ENCODE measurements around the gene SLC29A1.

Gene SLC29A1

DNA sequence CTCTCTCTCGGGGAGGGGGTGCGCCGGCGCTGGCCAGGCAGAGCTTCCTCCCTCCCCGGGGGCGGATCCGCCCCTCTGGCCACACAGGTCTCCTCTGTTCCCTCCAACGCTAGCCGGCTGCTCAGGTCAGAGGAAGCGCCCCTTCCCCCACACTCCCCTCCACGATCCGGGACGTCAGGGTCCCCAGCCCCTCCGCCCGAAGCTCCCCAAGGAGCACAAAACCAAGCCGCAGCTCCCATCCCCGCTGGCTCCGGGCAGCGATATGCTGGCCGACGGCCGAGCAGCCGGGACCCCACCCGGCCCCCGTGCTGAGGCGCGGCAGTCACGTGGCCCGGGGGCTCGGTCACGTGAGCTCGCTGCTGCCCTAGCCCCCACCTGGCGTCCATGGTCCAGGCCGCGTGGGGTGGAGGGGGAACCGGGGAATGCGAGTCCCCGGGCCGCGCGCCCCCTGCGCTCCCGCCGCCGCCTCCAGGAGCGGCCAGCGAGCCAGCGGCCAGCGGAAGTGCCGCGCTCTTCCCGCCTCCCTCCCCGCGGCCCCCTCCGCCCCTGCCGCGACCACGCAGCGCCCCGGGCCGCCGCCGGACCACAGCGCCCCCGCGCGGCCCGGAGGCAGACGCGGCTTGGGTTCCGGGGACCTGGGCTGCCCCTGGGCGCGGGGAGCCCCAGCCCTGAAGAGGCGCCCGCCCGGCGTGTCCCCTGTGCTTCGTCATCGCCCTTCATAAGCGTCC is 33.8 kb downstream of the SLC29A1 start, which contains the start of gene SLC35B2:
TSS of gene SLC35B2 (minus strand) at position 504 of the 728 bp plus-strand sequence. CDS start at position 386, 118 bp downstream.
- peak within 1 kb of the TSS; percentile 99 for H3K9ac ChIP-seq (ENCODE audit: low read length)
- H4K20me1 ChIP-seq (ENCODE audit: insufficient read depth, low read length) = peaks cover 46% of the 10 kb centered on the region
- H3K4me1 ChIP-seq (ENCODE audit: low read length) = peaks cover 60% of the 10 kb centered on the region
- peak within 1 kb of the TSS; percentile 84 for H3K4me3 ChIP-seq (ENCODE audit: low read length)
- H3K27me3 ChIP-seq (ENCODE audit: low read depth, low read length) = no peaks in the 10 kb centered on the region
- H3K79me2 ChIP-seq (ENCODE audit: low read length) = peaks cover 59% of the 10 kb centered on the region
- H3K36me3 ChIP-seq (replicated peaks; ENCODE audit: low read depth, low read length) = peaks cover 68% of the 10 kb centered on the region
- TF ChIP-seq EZH2phosphoT487 (IDR thresholded peaks at IDR 0.05; ENCODE audit: low read depth) = no peak
- TF ChIP-seq, protein P1, sequence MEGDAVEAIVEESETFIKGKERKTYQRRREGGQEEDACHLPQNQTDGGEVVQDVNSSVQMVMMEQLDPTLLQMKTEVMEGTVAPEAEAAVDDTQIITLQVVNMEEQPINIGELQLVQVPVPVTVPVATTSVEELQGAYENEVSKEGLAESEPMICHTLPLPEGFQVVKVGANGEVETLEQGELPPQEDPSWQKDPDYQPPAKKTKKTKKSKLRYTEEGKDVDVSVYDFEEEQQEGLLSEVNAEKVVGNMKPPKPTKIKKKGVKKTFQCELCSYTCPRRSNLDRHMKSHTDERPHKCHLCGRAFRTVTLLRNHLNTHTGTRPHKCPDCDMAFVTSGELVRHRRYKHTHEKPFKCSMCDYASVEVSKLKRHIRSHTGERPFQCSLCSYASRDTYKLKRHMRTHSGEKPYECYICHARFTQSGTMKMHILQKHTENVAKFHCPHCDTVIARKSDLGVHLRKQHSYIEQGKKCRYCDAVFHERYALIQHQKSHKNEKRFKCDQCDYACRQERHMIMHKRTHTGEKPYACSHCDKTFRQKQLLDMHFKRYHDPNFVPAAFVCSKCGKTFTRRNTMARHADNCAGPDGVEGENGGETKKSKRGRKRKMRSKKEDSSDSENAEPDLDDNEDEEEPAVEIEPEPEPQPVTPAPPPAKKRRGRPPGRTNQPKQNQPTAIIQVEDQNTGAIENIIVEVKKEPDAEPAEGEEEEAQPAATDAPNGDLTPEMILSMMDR (IDR thresholded peaks at IDR 0.05; ENCODE audit: low read depth, low read length) = peak; percentile 62
- peak within 1 kb of the TSS; percentile 99 for H3K4me2 ChIP-seq (ENCODE audit: low read length)
- H3K27ac ChIP-seq (ENCODE audit: low read length) = peak within 1 kb of the TSS; percentile 94
- no peak within 1 kb of the TSS; the same call in 1 of the 2 replicates for H2AFZ ChIP-seq (ENCODE audit: low read depth, low read length)
- H3K9me3 ChIP-seq (ENCODE audit: insufficient read depth, low read length) = no peaks in the 10 kb centered on the region

DNA sequence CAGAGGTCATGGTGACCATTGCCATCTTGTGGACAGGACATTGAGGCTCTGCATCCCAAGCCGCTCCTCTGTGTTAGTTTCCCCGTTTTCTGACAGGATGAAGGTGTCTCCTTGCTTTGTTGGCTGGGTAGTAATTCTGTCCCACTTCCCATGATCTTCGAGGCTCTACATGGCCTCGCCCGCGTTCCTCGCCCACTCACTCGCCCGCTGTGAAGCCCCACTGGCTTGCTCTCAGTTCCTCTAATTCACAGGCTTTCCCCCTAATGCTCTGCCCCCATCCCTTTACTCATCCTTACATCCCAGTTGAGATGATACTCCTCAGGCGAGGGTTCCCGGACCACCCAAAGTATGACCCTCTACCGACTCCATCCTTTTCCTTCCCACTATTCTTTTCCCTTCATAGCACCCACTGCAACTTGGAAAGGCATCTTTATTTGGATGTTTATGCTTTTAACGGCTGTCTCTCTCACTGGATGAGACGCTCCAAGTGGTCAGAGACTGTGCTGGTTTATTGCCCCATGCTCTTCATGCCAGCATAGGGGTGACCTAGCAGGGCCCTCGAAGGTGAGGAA is 34.4 kb downstream of the SLC29A1 start:
- Histone ChIP-seq H4K20me1 (ENCODE audit: insufficient read depth, low read length) (peaks cover 45% of the 10 kb centered on the region), H3K27ac (ENCODE audit: low read length) (peak overlapping the region; percentile 94), H3K36me3 (replicated peaks; ENCODE audit: low read depth, low read length) (peaks cover 70% of the 10 kb centered on the region), H3K79me2 (ENCODE audit: low read length) (peaks cover 61% of the 10 kb centered on the region), H2AFZ (ENCODE audit: low read depth, low read length) (no peak overlapping the region), H3K4me3 (ENCODE audit: low read length) (peak overlapping the region; percentile 84), H3K9me3 (ENCODE audit: insufficient read depth, low read length) (no peaks in the 10 kb centered on the region), H3K9ac (ENCODE audit: low read length) (peak overlapping the region; percentile 99), H3K27me3 (ENCODE audit: low read depth, low read length) (no peaks in the 10 kb centered on the region), H3K4me2 (ENCODE audit: low read length) (peak overlapping the region; percentile 99), H3K4me1 (ENCODE audit: low read length) (peaks cover 66% of the 10 kb centered on the region)
- TF ChIP-seq, protein P1 (IDR thresholded peaks at IDR 0.05; ENCODE audit: low read depth, low read length) = no peak

DNA sequence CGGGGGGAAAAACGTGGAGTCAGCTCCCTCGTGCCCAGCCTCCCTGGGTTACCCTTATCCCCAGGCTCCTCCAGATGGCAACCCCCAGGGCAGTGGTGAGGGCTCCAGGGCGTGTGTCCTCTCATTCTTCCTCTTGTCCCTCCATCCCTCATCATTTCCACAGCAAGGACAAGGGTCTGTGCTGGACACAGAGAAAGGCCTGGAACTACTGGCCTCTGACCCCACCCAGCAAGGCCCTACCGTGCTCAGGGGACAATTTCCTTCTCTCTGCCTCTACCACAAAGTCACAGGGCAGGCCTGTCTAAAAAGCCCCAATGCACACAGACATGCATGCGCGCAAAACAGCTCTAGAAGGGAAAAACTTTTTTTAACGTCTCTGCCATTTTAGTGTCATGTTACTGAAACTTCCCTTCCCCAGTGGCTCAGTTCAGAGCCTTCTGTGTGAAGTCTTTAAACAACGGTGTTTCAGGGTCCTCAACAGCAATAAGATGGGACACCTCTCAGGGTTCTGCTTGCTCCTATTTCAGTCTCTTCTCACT is 35.0 kb downstream of the SLC29A1 start:
- no peak overlapping the region for H2AFZ ChIP-seq (ENCODE audit: low read depth, low read length)
- H3K9me3 ChIP-seq (ENCODE audit: insufficient read depth, low read length) = no peaks in the 10 kb centered on the region
- peak overlapping the region; percentile 84 for H3K4me3 ChIP-seq (ENCODE audit: low read length)
- peaks cover 66% of the 10 kb centered on the region for H3K4me1 ChIP-seq (ENCODE audit: low read length)
- TF ChIP-seq EZH2phosphoT487 (IDR thresholded peaks at IDR 0.05; ENCODE audit: low read depth) = no peak
- TF ChIP-seq, protein P1 (IDR thresholded peaks at IDR 0.05; ENCODE audit: low read depth, low read length) = no peak
- peak overlapping the region; percentile 99 for H3K4me2 ChIP-seq (ENCODE audit: low read length)
- peak overlapping the region; percentile 99 for H3K9ac ChIP-seq (ENCODE audit: low read length)
- H3K27ac ChIP-seq (ENCODE audit: low read length) = peak overlapping the region; percentile 94
- H3K79me2 ChIP-seq (ENCODE audit: low read length) = peaks cover 63% of the 10 kb centered on the region
- no peaks in the 10 kb centered on the region for H3K27me3 ChIP-seq (ENCODE audit: low read depth, low read length)
- H3K36me3 ChIP-seq (replicated peaks; ENCODE audit: low read depth, low read length) = peaks cover 71% of the 10 kb centered on the region
- H4K20me1 ChIP-seq (ENCODE audit: insufficient read depth, low read length) = peaks cover 40% of the 10 kb centered on the region

DNA sequence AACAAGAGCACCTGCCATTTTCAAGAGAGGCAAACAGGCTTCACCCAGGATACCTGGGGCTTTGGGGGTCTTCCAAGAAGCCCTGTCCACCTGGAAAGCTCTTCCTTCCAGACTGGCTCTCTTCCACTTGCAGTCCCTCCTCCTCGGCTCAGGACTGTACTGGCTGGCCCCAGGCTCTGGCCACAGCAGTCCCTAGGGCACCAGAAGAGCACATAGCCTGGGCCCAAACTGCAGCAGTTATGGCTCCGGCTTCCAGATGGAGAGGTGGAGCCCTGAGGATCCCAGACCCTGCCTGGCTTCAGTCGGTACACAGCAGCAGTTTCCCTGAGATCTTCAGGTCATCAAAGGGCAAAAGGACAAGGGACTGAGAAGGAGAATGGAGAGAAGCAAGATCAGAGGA is 35.5 kb downstream of the SLC29A1 start:
- H3K4me2 ChIP-seq (ENCODE audit: low read length) = peak overlapping the region; percentile 99
- no peak overlapping the region for H2AFZ ChIP-seq (ENCODE audit: low read depth, low read length)
- peak overlapping the region; percentile 94 for H3K27ac ChIP-seq (ENCODE audit: low read length)
- H3K4me1 ChIP-seq (ENCODE audit: low read length) = peaks cover 66% of the 10 kb centered on the region
- H3K9ac ChIP-seq (ENCODE audit: low read length) = peak overlapping the region; percentile 99
- peaks cover 67% of the 10 kb centered on the region for H3K79me2 ChIP-seq (ENCODE audit: low read length)
- H4K20me1 ChIP-seq (ENCODE audit: insufficient read depth, low read length) = peaks cover 35% of the 10 kb centered on the region
- TF ChIP-seq EZH2phosphoT487 (IDR thresholded peaks at IDR 0.05; ENCODE audit: low read depth) = no peak
- peaks cover 72% of the 10 kb centered on the region for H3K36me3 ChIP-seq (replicated peaks; ENCODE audit: low read depth, low read length)
- no peaks in the 10 kb centered on the region for H3K27me3 ChIP-seq (ENCODE audit: low read depth, low read length)
- H3K4me3 ChIP-seq (ENCODE audit: low read length) = peak overlapping the region; percentile 84
- no peaks in the 10 kb centered on the region for H3K9me3 ChIP-seq (ENCODE audit: insufficient read depth, low read length)
